D721Med (cell line): ENCODE data around the gene FAM219B.

ENCODE experiments used
- DNase-seq: peaks from one replicate; pipeline ENCODE4 v3.0.0; 2011; ENCODE audit warnings: low spot score; ENCODE audit not compliant: insufficient read length
- FAIRE-seq: peaks from 2 replicates; lab custom pipeline; 2011; peaks lifted over from hg19 to GRCh38; lab: Jason Lieb, UNC
- CTCF ChIP-seq: IDR thresholded peaks from 2 replicates; pipeline ENCODE4 v1.5.1; 2012; ENCODE audit warnings: mild to moderate bottlenecking, control low read depth; ENCODE audit not compliant: insufficient read depth; ENCODE audit errors: missing control alignments

The FAM219B gene

DNA sequence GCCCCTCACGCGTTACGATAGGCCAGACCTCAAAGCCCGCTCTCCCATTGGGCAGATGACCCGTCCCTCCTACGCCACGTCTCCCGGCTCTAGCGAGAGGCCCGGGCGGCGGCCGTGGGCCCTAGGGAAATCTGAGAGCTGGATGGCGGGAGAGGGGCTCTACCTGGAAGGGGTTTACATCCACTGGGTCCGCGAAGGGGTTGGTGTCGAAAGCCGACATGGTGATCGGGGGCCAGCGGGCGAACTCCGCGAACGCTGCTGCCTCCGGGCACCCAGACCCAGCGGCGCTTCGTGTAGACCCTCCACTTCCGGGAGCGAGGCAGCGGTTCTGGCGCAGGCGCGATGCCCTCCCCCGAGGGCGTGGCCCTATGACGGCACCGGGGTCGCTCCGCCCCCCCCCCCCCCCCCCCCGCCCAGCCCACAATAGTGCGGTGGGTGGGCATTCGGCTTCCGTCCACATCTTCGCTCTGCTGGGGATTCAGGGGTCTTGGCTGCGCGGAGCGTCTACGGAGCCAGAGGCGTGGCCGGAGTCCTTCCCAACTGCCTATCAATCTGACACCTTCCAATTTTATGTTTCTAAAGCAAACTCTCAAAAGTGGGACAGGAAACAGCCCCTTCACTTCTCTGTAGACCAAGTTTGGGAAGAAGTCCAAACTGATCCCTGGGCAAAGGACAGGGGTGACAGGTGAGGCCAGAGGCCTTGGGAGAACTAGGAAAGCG lies 33.5 kb downstream of the FAM219B start, which contains the start of gene SCAMP2:
SCAMP2 (minus strand) TSS at position 330 of the 720 bp plus-strand sequence; CDS start at position 220, 110 bp downstream.
- FAIRE-seq (no peak), DNase-seq (peak; percentile 91)
- TF ChIP-seq CTCF, result no peak

DNA sequence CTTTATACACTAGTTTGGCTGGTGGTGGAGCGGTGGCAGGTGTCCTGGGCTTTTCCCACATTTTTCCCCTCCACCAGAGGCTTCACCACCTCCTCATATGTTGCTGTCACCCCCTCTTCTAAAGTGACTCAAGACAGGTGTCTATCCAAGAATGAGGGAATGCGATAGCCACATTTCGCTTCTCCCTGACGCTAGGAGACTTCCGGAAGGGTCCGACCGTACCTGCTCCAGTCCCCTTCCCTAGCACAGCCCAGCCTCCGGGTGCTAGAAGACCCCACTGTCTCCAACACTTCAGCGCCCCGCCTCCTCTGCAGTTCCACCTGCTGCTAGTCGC lies 34.0 kb downstream of the FAM219B start:
- no peak for FAIRE-seq
- no peak for TF ChIP-seq CTCF
- DNase-seq, result no peak

DNA sequence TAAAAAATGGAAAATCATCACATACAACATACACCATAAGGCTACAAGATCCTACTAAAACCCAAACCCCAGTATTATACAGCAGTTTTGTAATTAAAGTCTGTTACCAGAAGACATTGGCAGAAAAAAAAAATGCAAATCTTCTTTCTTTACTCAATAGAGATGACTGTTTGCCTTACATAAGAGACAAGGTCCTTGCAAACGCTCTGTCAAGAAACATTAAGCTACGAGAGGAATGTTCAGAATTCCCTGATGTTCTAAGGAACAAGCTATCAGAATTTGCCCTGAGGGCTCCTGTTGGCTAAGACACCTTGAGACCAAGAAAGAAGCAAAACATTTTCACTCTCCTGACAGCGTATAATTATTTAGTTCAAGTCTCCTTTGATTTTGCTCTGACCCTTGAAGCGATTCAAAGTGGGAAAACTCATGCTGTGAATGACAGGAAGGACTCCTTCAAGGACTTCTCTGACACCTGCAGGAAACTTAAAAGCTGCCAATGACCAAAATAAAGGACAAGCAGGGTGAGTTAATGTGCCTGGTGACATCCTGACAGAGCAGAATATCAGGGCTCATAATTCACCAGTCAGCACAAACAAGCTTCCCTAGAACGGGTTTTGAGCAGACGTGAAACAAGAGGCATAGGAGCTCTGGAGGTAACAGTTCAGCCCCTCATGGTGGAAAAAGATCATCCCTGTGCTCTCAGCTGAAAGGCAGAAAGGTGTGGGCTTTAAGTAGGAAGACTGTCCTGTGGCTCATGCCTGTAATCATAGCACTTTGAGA lies 36.0 kb downstream of the FAM219B start:
- DNase-seq (no peak), FAIRE-seq (no peak)
- no peak for TF ChIP-seq CTCF

DNA sequence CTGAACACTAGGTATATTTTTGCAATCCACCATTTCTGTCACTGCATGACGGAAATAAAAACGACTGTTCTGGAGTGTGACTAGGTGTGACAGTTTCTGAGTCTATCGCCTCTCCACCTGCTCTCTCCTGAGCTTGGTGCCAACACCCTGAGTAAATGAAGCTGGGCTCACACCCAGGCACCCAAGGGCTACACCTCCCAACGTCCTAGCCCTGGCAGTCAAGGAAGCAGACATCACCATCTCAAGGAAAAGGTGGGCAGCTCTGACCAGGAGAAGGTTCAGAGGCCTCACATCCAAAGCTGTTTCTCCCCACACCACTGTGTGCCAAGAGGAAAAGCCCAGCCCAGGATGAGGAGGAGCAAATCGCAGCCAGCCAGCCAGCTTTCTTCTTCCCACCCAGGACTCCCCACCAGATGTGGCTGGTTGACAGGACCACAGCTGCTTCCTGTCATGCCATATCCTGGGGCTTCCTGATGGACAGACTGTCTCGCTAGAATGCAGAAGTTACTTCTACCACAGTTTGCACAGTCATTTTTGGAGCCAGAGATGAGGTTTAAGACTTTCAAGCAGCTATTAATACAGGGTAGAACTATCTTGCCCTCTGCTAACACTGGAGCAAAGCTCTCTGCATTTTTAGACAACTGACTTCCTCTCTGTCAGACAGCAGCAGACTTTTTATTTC lies 36.8 kb downstream of the FAM219B start:
- no peak for DNase-seq
- TF ChIP-seq CTCF, result no peak
- FAIRE-seq, result no peak

DNA sequence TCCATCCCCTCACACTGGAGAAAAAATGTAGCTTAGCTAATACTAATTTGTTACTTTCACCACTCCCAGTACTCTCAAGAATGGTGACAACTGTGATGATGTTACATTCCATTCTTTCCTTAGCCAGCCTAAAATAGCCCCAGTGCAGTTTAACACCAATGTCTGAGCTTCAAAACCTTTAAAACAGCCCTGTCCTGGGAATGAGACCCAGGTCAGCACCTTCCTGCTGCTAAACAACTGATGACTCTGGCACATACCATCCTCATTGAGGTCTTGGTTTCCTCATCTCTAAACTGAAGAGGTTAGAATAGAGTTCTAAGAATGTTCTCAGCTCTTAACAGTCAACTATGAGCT lies 37.3 kb downstream of the FAM219B start:
- TF ChIP-seq CTCF, result no peak
- no peak for FAIRE-seq
- no peak for DNase-seq

DNA sequence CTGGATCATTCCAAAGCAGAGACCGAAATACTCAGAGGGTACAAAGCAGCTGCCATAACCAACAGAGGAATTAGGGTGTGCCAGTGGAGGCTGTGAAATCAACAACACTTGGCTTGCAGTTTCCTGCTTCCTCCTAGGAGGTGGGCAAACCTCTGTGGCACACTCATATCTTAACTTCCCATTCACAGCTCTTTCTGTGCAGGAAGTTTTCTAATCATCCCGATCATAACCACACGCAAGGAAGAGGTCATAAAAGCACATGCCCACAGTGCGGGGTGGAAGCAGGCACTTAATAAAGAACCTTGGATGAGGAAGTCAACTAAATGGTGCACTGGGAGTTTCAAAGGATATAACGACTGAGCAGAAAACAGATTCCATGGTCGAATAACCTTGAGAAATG lies 38.6 kb downstream of the FAM219B start:
- DNase-seq (no peak), FAIRE-seq (no peak)
- no peak for TF ChIP-seq CTCF
